Astrocyte (in vitro differentiated cells and primary cell): ENCODE results near the gene TFIP11.

Source experiments
- CTCF ChIP-seq: IDR thresholded peaks from 2 replicates; pipeline ENCODE4 v1.5.1; 2011; ENCODE audit warnings: low read depth, mild to moderate bottlenecking, inconsistent platforms, low read length, moderate library complexity; ENCODE audit not compliant: insufficient read depth
- EZH2 ChIP-seq: IDR thresholded peaks from 2 replicates; pipeline ENCODE4 v1.6.1; 2012; ENCODE audit warnings: mild to moderate bottlenecking, low read length, inconsistent platforms; ENCODE audit not compliant: insufficient read depth

- TF ChIP-seq CTCF = no peak
- no peak for TF ChIP-seq EZH2
Measured at GRCh38 chr22:26447584-26448329, 64.5 kb downstream of the TFIP11 start.
